Measurements from ENCODE around the gene UQCRHL.
"Not testable (repeated sequence)": the region's sequence is repeated elsewhere in the genome, so short reads cannot be mapped to it uniquely, and the experiment has no call there.

UQCRHL gene

GRCh38 chr1:15807549-15807948, at the start of gene UQCRHL:
Gene UQCRHL (minus strand): TSS chr1:15807649. CDS start chr1:15807649, 0 bp downstream.
- DNase-seq (ENCODE audit: low read depth): not testable (repeated sequence)

GRCh38 chr1:15856888-15857287, 49.4 kb upstream of the UQCRHL start:
- no peak for DNase-seq (ENCODE audit: low read depth)

GRCh38 chr1:15852828-15853302, 45.4 kb upstream of the UQCRHL start:
- no peak for DNase-seq (ENCODE audit: low read depth)

- DNase-seq (ENCODE audit: low read depth): no peak
Measured at GRCh38 chr1:15852036-15852827, 44.8 kb upstream of the UQCRHL start.

- DNase-seq (ENCODE audit: low read depth): no peak
Measured at GRCh38 chr1:15851210-15852035, 44.0 kb upstream of the UQCRHL start.

GRCh38 chr1:15850471-15851001, 43.1 kb upstream of the UQCRHL start:
- DNase-seq (ENCODE audit: low read depth): no peak

GRCh38 chr1:15849775-15850324, 42.4 kb upstream of the UQCRHL start:
- no peak for DNase-seq (ENCODE audit: low read depth)

- DNase-seq (ENCODE audit: low read depth): no peak
Measured at GRCh38 chr1:15848929-15849774, 41.7 kb upstream of the UQCRHL start.

- no peak for DNase-seq (ENCODE audit: low read depth)
Measured at GRCh38 chr1:15848143-15848928, 40.9 kb upstream of the UQCRHL start.

GRCh38 chr1:15847893-15848142, 40.4 kb upstream of the UQCRHL start:
- no peak for DNase-seq (ENCODE audit: low read depth)

- peak; percentile 93 for DNase-seq (ENCODE audit: low read depth)
Measured at GRCh38 chr1:15847100-15847892, 39.8 kb upstream of the UQCRHL start, which contains the start of gene SPEN. Gene SPEN (plus strand): TSS chr1:15847707. CDS start chr1:15848068, 361 bp downstream.

- not testable (repeated sequence) for DNase-seq (ENCODE audit: low read depth)
Measured at GRCh38 chr1:15846056-15846455, 38.6 kb upstream of the UQCRHL start.

- no peak for DNase-seq (ENCODE audit: low read depth)
Measured at GRCh38 chr1:15843826-15844572, 36.5 kb upstream of the UQCRHL start.

GRCh38 chr1:15838721-15839120, 31.3 kb upstream of the UQCRHL start:
- no peak for DNase-seq (ENCODE audit: low read depth)

GRCh38 chr1:15837931-15838330, 30.5 kb upstream of the UQCRHL start:
- no peak for DNase-seq (ENCODE audit: low read depth)

- DNase-seq (ENCODE audit: low read depth): no peak
Measured at GRCh38 chr1:15836772-15837669, 29.6 kb upstream of the UQCRHL start.

- not testable (repeated sequence) for DNase-seq (ENCODE audit: low read depth)
Measured at GRCh38 chr1:15836511-15836771, 29.0 kb upstream of the UQCRHL start.

- DNase-seq (ENCODE audit: low read depth): peak; percentile 99
Measured at GRCh38 chr1:15835741-15836510, 28.5 kb upstream of the UQCRHL start.
